ENCODE results near the gene RAB30. TPM values are rescaled to one million over a fixed set of nuclear protein-coding genes. Genes with fewer than 3 reads are reported as not detected.

The RAB30 gene
- total and polyA plus RNA-seq, 9 of the 15 experiments (the other 6 are each of a cell fraction or from before 2014, with no cell fraction given) = 0.29 to 1.3 (median 1.0) TPM

DNA sequence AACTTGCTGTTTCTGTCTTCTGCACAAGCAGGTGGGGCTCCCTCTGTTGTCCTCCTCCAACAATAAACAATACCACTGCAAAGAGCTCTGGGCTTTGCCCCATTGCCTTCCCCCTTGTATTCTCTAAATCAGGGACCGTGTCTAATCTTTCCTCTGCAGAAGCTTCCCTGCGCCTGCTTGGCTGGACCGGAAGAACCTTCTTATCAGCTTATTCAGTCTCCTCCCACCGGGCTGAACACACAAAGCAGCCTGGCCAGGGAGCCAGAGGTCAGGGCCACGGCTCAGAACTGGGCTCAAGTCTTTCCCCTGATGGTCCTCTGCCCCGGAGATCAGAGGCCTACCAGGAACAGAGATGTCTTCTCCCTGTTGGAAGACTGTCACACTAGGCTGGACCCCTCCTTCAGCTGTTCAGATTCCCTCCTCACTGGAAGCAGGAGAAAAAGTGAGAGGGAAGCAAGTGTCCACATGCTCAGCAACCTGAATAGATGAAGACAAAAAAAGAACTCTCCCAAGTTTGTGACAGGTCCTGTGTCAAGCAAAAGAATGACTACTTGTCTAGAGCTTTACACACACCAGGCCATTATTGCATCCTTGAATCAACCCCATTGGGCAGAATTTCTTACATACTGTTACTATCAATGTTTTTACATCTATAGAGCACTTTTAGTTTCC, 63.7 kb downstream of the RAB30 start (continued):
- TF ChIP-seq CC2D1A (IDR thresholded peaks at IDR 0.05) (peak; percentile 77; the same call in 1 of the 2 replicates), PTRF (tag; IDR thresholded peaks at IDR 0.05) (no peak), NFIC (IDR thresholded peaks at IDR 0.05) (peak; percentile 80), RERE (CRISPR knock-in tag; IDR thresholded peaks at IDR 0.05; ENCODE audit: borderline replicate concordance) (no peak), ZNF146 (CRISPR knock-in tag; IDR thresholded peaks at IDR 0.05; ENCODE audit: unreplicated experiment) (no peak), PRDM10 (IDR thresholded peaks at IDR 0.05; ENCODE audit: partially characterized antibody) (peak; percentile 41), GABPB1 (CRISPR knock-in tag; IDR thresholded peaks at IDR 0.05) (0 out of 2 replicates have a peak, but pooled peaks have one; percentile 25), RNF2 (IDR thresholded peaks at IDR 0.05) (peak; percentile 76; the same call in 1 of the 2 replicates), CCNT2 (IDR thresholded peaks at IDR 0.05; ENCODE audit: borderline replicate concordance, extremely low read depth, insufficient read length, low read depth, low read length) (peak; percentile 53), PKNOX1 (IDR thresholded peaks at IDR 0.05) (no peak), ZC3H8 (IDR thresholded peaks at IDR 0.05) (no peak), SIN3B (IDR thresholded peaks at IDR 0.05; ENCODE audit: low read depth) (no peak), MLX (CRISPR knock-in tag; conservative IDR thresholded peaks at IDR 0.05) (no peak), E2F5 (CRISPR knock-in tag; IDR thresholded peaks at IDR 0.05) (no peak), ZNF263 (CRISPR knock-in tag; IDR thresholded peaks at IDR 0.05; ENCODE audit: borderline replicate concordance) (peak; percentile 35; the same call in 1 of the 2 replicates), MXI1 (IDR thresholded peaks at IDR 0.05; ENCODE audit: low read depth, low read length) (no peak)
